Mucosa of descending colon (tissue), 3 donors: ENCODE measurements around the gene RNU7-1. TPM values are rescaled to one million over a fixed set of nuclear protein-coding genes. Genes with fewer than 3 reads are reported as not detected.

Experiments used
- ATAC-seq: fragments of 200-7000 bp; cut with Tn5 transposase; one replicate; pipeline ENCODE4 v1.9.1; 2020; ENCODE audit warnings: mild to moderate bottlenecking, moderate library complexity
- DNase-seq, 3 donors: peaks; one replicate each; pipeline ENCODE4 v3.0.0-alpha.2; 2020
- H3K36me3 ChIP-seq: fragments of 200-600 bp; one replicate; pipeline ENCODE4 v1.8.0; 2021; ENCODE audit warnings: low read depth, mild to moderate bottlenecking
- H3K4me1 ChIP-seq: fragments of 200-600 bp; one replicate; pipeline ENCODE4 v1.8.0; 2021; ENCODE audit warnings: low read depth, mild to moderate bottlenecking
- H3K4me3 ChIP-seq: fragments of 200-600 bp; one replicate; pipeline ENCODE4 v1.8.0; 2021; ENCODE audit warnings: mild to moderate bottlenecking
- H3K9me3 ChIP-seq: fragments of 200-600 bp; one replicate; pipeline ENCODE4 v1.8.0; 2021; ENCODE audit warnings: mild to moderate bottlenecking
- intact Hi-C, 2 donors: fragments of 100-400 bp; cut with DNase I in 1 of 2; cut with micrococcal nuclease in 1 of 2; formaldehyde crosslinking; loops; one replicate each; pipeline versions ENCODE4 v1.11.0 to v1.11.1; 2022; cut with DNase I, micrococcal nuclease
- total RNA-seq, 3 donors: library from RNA; stranded (reverse); fragmentation: NEBNext Ultra II Directional in 2 of 3; extraction: Animal tissue kit (Norgen Biotek cat#: 25700) in 2 of 3; gene quantifications; one replicate each; pipeline versions ENCODE4 v1.2.1 to v1.2.4, GENCODE V29; 2021 to 2023
- TF ChIP-seq, protein P1 (sequence below): fragments of 200-600 bp; IDR thresholded peaks from one replicate; pipeline ENCODE4 v1.8.0; 2022; ENCODE audit warnings: antibody characterized with exemption, mild to moderate bottlenecking
- donor health status: DM: no; HTN: no; CAD: no; lungs with moderate emphysema.
- donor health status: DM: no; HTN: no; CAD: no.
- donor health status: DM: no; HTN: yes; CAD: no.

Gene RNU7-1
- total RNA-seq, 3 donors from 2014 or later: not detected

DNA sequence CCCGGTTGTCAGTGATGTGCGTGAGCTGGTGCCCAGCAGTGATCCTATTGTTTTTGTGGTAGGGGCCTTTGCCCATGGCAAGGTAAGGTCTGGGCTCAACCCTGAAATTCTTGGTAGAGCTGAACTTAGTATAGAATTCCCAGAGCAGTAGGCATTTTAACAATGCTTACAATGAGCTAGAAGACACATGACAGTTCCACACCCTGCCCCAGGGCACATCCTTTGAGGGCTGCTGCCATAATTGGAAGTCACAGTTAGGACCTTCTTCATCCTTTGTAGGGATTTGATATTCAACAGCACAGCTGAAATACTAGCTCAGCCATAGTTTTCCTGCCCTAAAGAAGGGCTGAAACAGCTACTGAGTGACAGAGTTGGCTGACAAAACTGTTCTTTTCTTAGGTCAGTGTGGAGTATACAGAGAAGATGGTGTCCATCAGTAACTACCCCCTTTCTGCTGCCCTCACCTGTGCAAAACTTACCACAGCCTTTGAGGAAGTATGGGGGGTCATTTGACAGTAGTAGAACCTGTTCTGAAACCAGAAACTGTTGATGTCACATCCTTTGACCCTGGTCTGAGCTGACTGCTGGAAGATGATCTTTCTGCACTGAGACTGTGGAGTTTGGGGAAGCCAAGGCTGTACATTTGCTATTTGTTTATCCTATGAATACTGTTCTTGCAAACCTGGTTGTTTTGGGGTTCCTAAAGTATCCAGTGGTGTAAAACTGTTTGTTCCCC, 31.8 kb downstream of the RNU7-1 start:
- intact Hi-C loops: no loop called here

DNA sequence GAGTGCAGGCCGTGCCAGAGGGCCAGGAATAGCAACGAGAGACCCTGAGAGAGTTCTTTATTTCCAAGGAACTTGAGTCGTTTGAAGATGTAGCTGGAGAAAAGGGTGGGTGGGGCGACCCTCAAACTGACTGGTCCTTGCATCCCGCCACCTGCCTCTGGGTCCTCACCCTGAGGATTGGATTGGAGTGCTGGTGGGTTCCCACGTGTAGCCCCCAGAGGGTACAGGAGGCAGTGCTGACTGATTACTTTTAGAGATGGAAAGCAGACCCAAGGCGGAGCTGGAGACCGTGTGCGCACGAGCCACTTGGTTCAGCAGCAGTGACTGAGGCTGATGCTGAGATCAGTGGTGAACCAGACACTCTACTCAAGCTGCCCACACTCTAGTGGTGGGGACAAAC, 34.0 kb downstream of the RNU7-1 start:
- H3K4me3 ChIP-seq: no peak overlapping the region
- H3K9me3 ChIP-seq: no peaks in the 10 kb centered on the region
- ATAC-seq (no peak), DNase-seq (no peak)
- intact Hi-C loops: no loop called here
- H3K36me3 ChIP-seq: no peaks in the 10 kb centered on the region
- TF ChIP-seq, protein P1, sequence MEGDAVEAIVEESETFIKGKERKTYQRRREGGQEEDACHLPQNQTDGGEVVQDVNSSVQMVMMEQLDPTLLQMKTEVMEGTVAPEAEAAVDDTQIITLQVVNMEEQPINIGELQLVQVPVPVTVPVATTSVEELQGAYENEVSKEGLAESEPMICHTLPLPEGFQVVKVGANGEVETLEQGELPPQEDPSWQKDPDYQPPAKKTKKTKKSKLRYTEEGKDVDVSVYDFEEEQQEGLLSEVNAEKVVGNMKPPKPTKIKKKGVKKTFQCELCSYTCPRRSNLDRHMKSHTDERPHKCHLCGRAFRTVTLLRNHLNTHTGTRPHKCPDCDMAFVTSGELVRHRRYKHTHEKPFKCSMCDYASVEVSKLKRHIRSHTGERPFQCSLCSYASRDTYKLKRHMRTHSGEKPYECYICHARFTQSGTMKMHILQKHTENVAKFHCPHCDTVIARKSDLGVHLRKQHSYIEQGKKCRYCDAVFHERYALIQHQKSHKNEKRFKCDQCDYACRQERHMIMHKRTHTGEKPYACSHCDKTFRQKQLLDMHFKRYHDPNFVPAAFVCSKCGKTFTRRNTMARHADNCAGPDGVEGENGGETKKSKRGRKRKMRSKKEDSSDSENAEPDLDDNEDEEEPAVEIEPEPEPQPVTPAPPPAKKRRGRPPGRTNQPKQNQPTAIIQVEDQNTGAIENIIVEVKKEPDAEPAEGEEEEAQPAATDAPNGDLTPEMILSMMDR: no peak
- peaks cover 5% of the 10 kb centered on the region for H3K4me1 ChIP-seq

More for the DNA sequence above, 31.8 kb downstream of the RNU7-1 start:
- TF ChIP-seq, protein P1: no peak
- H3K4me3 ChIP-seq: no peak overlapping the region
- H3K4me1 ChIP-seq: peaks cover 12% of the 10 kb centered on the region
- DNase-seq: no peak
- no peak for ATAC-seq
- H3K36me3 ChIP-seq: no peaks in the 10 kb centered on the region
- no peaks in the 10 kb centered on the region for H3K9me3 ChIP-seq

DNA sequence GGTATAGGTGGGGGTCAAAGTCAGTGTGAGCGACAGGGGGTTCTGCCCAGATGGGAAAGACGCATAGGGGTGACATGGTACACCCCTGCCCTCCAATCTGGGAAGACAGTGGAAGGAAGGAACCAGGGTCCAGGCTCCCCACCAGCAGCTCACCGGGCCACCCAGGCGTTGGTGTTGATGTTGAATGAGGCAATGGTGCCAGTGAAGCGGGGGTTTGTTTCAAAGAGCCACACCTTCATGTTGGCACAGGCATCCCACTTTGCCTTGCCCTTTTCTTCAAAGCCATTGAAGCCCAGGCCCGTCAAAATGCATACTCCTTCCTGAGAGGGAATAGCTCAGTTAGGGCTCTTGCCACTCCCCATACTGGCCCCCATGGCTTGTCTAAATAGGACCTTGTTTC, 34.6 kb downstream of the RNU7-1 start:
- H3K9me3 ChIP-seq: no peaks in the 10 kb centered on the region
- TF ChIP-seq, protein P1: no peak
- no peak overlapping the region for H3K4me3 ChIP-seq
- no peak for DNase-seq
- intact Hi-C loops: no loop called here
- H3K4me1 ChIP-seq: peaks cover 5% of the 10 kb centered on the region
- no peak for ATAC-seq
- H3K36me3 ChIP-seq: no peaks in the 10 kb centered on the region

DNA sequence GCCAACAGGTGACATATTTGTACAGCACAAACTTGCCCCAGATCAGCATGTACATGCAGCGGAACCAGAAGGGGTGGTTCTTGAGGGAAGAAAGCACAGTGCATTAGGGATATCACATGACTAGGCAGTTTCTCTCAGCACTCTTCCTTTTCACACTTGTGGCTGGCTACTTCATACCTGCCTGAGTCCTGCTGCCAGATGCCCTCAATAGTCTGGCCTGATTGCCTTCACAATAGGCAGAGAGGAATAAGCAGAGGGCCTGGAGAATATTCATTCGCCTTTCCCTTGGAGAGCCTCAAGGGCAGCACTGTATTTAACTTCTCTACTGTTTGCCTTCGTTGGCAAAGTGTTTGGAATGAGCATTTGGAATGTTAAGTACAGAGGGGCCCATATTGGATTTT, 35.0 kb downstream of the RNU7-1 start:
- TF ChIP-seq, protein P1: no peak
- DNase-seq: no peak
- Histone ChIP-seq H3K4me1 (peaks cover 5% of the 10 kb centered on the region), H3K9me3 (no peaks in the 10 kb centered on the region), H3K36me3 (no peaks in the 10 kb centered on the region), H3K4me3 (no peak overlapping the region)
- ATAC-seq: no peak
- intact Hi-C loops: no loop called here

DNA sequence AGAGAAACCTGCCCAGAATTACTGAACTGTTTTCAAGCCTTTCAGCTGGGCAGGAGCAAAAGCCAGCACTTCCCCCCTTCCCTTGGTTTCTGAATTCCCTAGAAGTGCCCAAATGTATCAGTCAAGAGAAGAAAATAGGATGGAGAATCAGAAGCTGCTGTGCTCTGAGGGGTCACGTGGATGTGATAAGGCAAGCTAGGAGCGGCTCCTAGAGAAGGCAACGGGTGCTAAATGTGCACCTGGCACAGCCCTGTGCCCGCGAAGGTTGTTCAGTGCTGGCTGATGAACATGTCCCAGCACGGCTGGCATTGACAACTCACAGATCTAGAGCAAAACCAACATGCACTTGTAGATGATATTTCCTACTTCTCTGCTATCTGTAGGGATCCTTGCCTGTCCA, 35.4 kb downstream of the RNU7-1 start:
- peaks cover 5% of the 10 kb centered on the region for H3K4me1 ChIP-seq
- no peak for DNase-seq
- H3K4me3 ChIP-seq: no peak overlapping the region
- intact Hi-C loops: no loop called here
- H3K36me3 ChIP-seq: no peaks in the 10 kb centered on the region
- H3K9me3 ChIP-seq: no peaks in the 10 kb centered on the region
- peak; percentile 28 for ATAC-seq
- TF ChIP-seq, protein P1: no peak
